HL-60 (cell line): ENCODE measurements around the gene RELCH.

Experiments used
- DNase-seq, 2 experiments: peaks; one replicate each; pipeline ENCODE4 v3.0.0-alpha.2; 2010 to 2020; ENCODE audit warnings: low read depth in 1 of 2, low spot score in 1 of 2
- H3K27ac ChIP-seq: fragments of 250-450 bp; sonication (Bioruptor Pico); replicated peaks from 2 replicates; pipeline ENCODE4 v1.5.1; 2020; ENCODE audit warnings: mild to moderate bottlenecking, moderate library complexity
- H3K27me3 ChIP-seq: fragments of 250-450 bp; sonication (Bioruptor Pico); 2 replicates; pipeline ENCODE4 v1.5.1; 2021; ENCODE audit warnings: mild to moderate bottlenecking, moderate library complexity; ENCODE audit not compliant: insufficient read depth, poor library complexity, severe bottlenecking
- H3K4me3 ChIP-seq: replicated peaks from 2 replicates; pipeline ENCODE4 v1.5.1; 2011; ENCODE audit warnings: mild to moderate bottlenecking, control low read depth, low read length; ENCODE audit not compliant: insufficient read depth
- CTCF ChIP-seq: IDR thresholded peaks from one replicate; pipeline ENCODE4 v1.5.1; 2011; ENCODE audit warnings: low read length, control low read depth, inconsistent platforms; ENCODE audit not compliant: insufficient read depth
- GABPA ChIP-seq: IDR thresholded peaks from 2 replicates; pipeline ENCODE4 v1.6.1; 2012; ENCODE audit warnings: low read depth
- POLR2AphosphoS5 ChIP-seq: IDR thresholded peaks from 2 replicates; pipeline ENCODE4 v1.6.1; 2012; ENCODE audit warnings: low read depth
- REST ChIP-seq: IDR thresholded peaks from 2 replicates; pipeline ENCODE4 v1.6.1; 2012; ENCODE audit warnings: low read depth; ENCODE audit not compliant: insufficient replicate concordance
- SPI1 ChIP-seq: IDR thresholded peaks from 2 replicates; pipeline ENCODE4 v1.6.1; 2012; ENCODE audit warnings: low read depth, mild to moderate bottlenecking, borderline replicate concordance

RELCH gene

GRCh38 chr18:62157843-62158242 lies 29.2 kb upstream of the RELCH start:
- Histone ChIP-seq H3K27me3 (no peaks in the 10 kb centered on the region), H3K4me3 (no peak overlapping the region), H3K27ac (no peak overlapping the region)
- no peak for DNase-seq
- no peak for TF ChIP-seq CTCF
- TF ChIP-seq GABPA, result no peak
- TF ChIP-seq REST, result no peak
- no peak for TF ChIP-seq POLR2AphosphoS5
- no peak for TF ChIP-seq SPI1

- Histone ChIP-seq H3K27me3 (no peaks in the 10 kb centered on the region), H3K27ac (no peak overlapping the region), H3K4me3 (no peak overlapping the region)
- TF ChIP-seq SPI1 (no peak), CTCF (no peak), REST (no peak), POLR2AphosphoS5 (no peak), GABPA (no peak)
- no peak for DNase-seq
These were observed 22.7 kb upstream of the RELCH start for GRCh38 chr18:62164310-62164709.

- no peaks in the 10 kb centered on the region for H3K27me3 ChIP-seq
These were observed 22.1 kb upstream of the RELCH start for GRCh38 chr18:62164855-62165487.

More at GRCh38 chr18:62164855-62165487, 22.1 kb upstream of the RELCH start:
- Histone ChIP-seq H3K4me3 (no peak overlapping the region), H3K27ac (no peak overlapping the region)
- no peak for DNase-seq
- TF ChIP-seq CTCF, result no peak
- TF ChIP-seq SPI1, result no peak
- no peak for TF ChIP-seq POLR2AphosphoS5
- no peak for TF ChIP-seq GABPA
- no peak for TF ChIP-seq REST
